Right hindlimb (tissue), 1 donor: ENCODE results near the gene UBASH3A.

ENCODE experiments used
- DNase-seq: peaks from one replicate; pipeline ENCODE4 v3.0.0-alpha.2; 2018

The UBASH3A gene

GRCh38 chr21:42435401-42435800 is 31.7 kb downstream of the UBASH3A start:
- DNase-seq = no peak

- DNase-seq = no peak
Measured at GRCh38 chr21:42435833-42436232, 32.1 kb downstream of the UBASH3A start.

- no peak for DNase-seq
Measured at GRCh38 chr21:42436914-42437313, 33.2 kb downstream of the UBASH3A start.

GRCh38 chr21:42437786-42438185 is 34.1 kb downstream of the UBASH3A start:
- DNase-seq = no peak

GRCh38 chr21:42438316-42439205 is 34.9 kb downstream of the UBASH3A start:
- no peak for DNase-seq

- DNase-seq = no peak
Measured at GRCh38 chr21:42439284-42440186, 35.8 kb downstream of the UBASH3A start.

- DNase-seq = no peak
Measured at GRCh38 chr21:42440187-42440792, 36.6 kb downstream of the UBASH3A start.

- no peak for DNase-seq
Measured at GRCh38 chr21:42441963-42442362, 38.3 kb downstream of the UBASH3A start.

- peak; percentile 5 for DNase-seq
Measured at GRCh38 chr21:42443181-42443785, 39.6 kb downstream of the UBASH3A start.

- peak; percentile 1 for DNase-seq
Measured at GRCh38 chr21:42443876-42444744, 40.4 kb downstream of the UBASH3A start.

- no peak for DNase-seq
Measured at GRCh38 chr21:42444745-42445059, 41.0 kb downstream of the UBASH3A start.

- DNase-seq = no peak
Measured at GRCh38 chr21:42445311-42445710, 41.6 kb downstream of the UBASH3A start.

GRCh38 chr21:42446531-42446930 is 42.8 kb downstream of the UBASH3A start:
- no peak for DNase-seq

- DNase-seq = no peak
Measured at GRCh38 chr21:42447182-42447581, 43.5 kb downstream of the UBASH3A start.

GRCh38 chr21:42447732-42448131 is 44.0 kb downstream of the UBASH3A start:
- DNase-seq = no peak

- no peak for DNase-seq
Measured at GRCh38 chr21:42448686-42449085, 45.0 kb downstream of the UBASH3A start.

GRCh38 chr21:42451941-42452340 is 48.2 kb downstream of the UBASH3A start:
- no peak for DNase-seq

GRCh38 chr21:42452401-42453223 is 48.9 kb downstream of the UBASH3A start:
- DNase-seq = peak; percentile 25

GRCh38 chr21:42453224-42453985 is 49.7 kb downstream of the UBASH3A start:
- DNase-seq = peak; percentile 62

GRCh38 chr21:42453986-42454570 is 50.4 kb downstream of the UBASH3A start:
- DNase-seq = peak; percentile 18
